Renal cortex interstitium (tissue), 11 donors: ENCODE measurements around the gene FKBP4. TPM values are rescaled to one million over a fixed set of nuclear protein-coding genes. Genes with fewer than 3 reads are reported as not detected.

Experiments used
- DNase-seq, 11 donors: peaks; one replicate each; pipeline ENCODE4 v3.0.0-alpha.2; 2013; ENCODE audit warnings: low read depth in 9 of 11, low spot score in 4 of 11; ENCODE audit errors: extremely low read depth in 1 of 11
- polyA plus RNA-seq, 3 donors: library from polyadenylated mRNA; unstranded; fragments of 120-200 nt; gene quantifications; one replicate each; pipeline ENCODE4 v1.2.1, GENCODE V29; 2013; ENCODE audit not compliant: insufficient read length in 3 of 3

The FKBP4 gene
- polyA plus RNA-seq, 3 donors = 118 to 137 (median 130) TPM

GRCh38 chr12:2833810-2834209 is 39.0 kb downstream of the FKBP4 start:
- no peak for DNase-seq

GRCh38 chr12:2834581-2835491 is 40.1 kb downstream of the FKBP4 start, which contains the start of gene NRIP2:
Gene NRIP2 (minus strand): TSS chr12:2835035. CDS start chr12:2834983, 52 bp downstream.
- peak in 10 of 11 donors; percentile 44 to 84 (median 74) for DNase-seq

GRCh38 chr12:2835691-2836403 is 41.1 kb downstream of the FKBP4 start:
- no peak for DNase-seq

GRCh38 chr12:2836574-2836973 is 41.8 kb downstream of the FKBP4 start:
- no peak for DNase-seq

- no peak for DNase-seq
Observed at GRCh38 chr12:2841056-2841650, 46.4 kb downstream of the FKBP4 start.

- no peak for DNase-seq
Observed at GRCh38 chr12:2842948-2843347, 48.2 kb downstream of the FKBP4 start.

GRCh38 chr12:2844786-2845185 is 50.0 kb downstream of the FKBP4 start:
- no peak for DNase-seq

- DNase-seq = peak in 5 of 11 donors; percentile 42 to 53 (median 44)
Observed at GRCh38 chr12:2845280-2845679, 50.5 kb downstream of the FKBP4 start.

GRCh38 chr12:2851931-2852330 is 57.2 kb downstream of the FKBP4 start:
- no peak for DNase-seq

GRCh38 chr12:2853626-2854025 is 58.9 kb downstream of the FKBP4 start:
- peak in 7 of 11 donors; percentile 61 to 77 (median 74) for DNase-seq

Other genes starting within 250 kb of the FKBP4 start
- gene ITFG2, start 17.7 kb downstream of the FKBP4 start, polyA plus RNA-seq = 10 to 100 TPM; 62.0 to 85.5 (median 67.0) TPM
- 10 to 100 TPM; 29.5 to 31.1 (median 30.5) TPM for gene NRIP2, start 40.1 kb downstream of the FKBP4 start, polyA plus RNA-seq
- gene TEX52, start 62.1 kb downstream of the FKBP4 start, polyA plus RNA-seq = 1 to 10 TPM in 1 of 3 donors, under 1 TPM in 2; 0.70 to 2.6 (median 0.89) TPM
- gene FOXM1, start 82.2 kb downstream of the FKBP4 start, polyA plus RNA-seq = 10 to 100 TPM; 26.6 to 37.2 (median 35.1) TPM
- 10 to 100 TPM; 41.7 to 45.0 (median 44.3) TPM for gene RHNO1, start 82.3 kb downstream of the FKBP4 start, polyA plus RNA-seq
- 10 to 100 TPM; 32.5 to 35.4 (median 32.7) TPM for gene TULP3, start 95.9 kb downstream of the FKBP4 start, polyA plus RNA-seq
- gene TEAD4, start 164.4 kb downstream of the FKBP4 start, polyA plus RNA-seq = 10 to 100 TPM; 18.5 to 24.6 (median 19.3) TPM